ENCODE results near the gene SLC14A1.

SLC14A1 gene

DNA sequence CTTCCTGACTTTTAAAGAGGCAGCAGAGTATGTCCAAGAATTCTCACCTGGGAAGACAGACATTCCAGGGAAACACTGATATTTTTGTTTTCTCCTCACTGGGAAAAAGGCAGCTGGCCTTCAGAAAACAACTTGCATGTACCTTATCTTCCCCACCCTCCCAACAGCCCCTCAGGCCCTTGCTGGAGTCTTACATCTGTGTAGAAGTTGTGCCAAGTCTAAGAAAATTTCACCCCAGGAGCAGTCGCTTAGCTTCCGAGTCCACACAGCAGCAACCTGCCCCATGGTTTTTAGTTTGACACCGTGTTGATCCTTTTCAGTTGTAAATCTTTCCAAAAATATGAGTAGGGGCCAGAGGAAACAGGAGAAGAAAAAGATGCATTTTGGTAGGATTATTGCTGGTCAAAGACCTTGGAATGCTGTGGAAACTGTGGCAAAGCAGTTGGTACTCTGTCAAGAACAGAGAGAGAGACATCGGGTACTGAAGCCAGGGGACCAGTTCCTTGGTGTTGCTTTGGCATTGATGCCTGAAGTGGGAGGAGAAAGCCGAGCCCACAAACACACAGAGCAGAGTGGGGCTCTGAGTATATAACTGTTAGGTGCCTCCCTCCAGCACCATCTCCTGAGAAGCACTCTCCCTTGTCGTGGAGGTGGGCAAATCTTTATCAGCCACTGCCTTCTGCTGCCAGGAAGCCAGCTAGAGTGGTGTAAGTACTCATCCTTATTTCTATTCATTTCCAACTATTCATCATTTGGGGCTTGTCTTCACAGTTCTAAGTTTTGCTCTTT lies at the start of gene SLC14A1:
Gene SLC14A1 (plus strand): TSS at position 615 of the 789 bp plus-strand sequence. CDS start 6,140 bp downstream, outside the sequence.
- TF ChIP-seq, protein P1, sequence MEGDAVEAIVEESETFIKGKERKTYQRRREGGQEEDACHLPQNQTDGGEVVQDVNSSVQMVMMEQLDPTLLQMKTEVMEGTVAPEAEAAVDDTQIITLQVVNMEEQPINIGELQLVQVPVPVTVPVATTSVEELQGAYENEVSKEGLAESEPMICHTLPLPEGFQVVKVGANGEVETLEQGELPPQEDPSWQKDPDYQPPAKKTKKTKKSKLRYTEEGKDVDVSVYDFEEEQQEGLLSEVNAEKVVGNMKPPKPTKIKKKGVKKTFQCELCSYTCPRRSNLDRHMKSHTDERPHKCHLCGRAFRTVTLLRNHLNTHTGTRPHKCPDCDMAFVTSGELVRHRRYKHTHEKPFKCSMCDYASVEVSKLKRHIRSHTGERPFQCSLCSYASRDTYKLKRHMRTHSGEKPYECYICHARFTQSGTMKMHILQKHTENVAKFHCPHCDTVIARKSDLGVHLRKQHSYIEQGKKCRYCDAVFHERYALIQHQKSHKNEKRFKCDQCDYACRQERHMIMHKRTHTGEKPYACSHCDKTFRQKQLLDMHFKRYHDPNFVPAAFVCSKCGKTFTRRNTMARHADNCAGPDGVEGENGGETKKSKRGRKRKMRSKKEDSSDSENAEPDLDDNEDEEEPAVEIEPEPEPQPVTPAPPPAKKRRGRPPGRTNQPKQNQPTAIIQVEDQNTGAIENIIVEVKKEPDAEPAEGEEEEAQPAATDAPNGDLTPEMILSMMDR (IDR thresholded peaks at IDR 0.05; ENCODE audit: extremely low read depth, missing control alignments): no peak
- no peak for DNase-seq (ENCODE audit: low spot score)

DNA sequence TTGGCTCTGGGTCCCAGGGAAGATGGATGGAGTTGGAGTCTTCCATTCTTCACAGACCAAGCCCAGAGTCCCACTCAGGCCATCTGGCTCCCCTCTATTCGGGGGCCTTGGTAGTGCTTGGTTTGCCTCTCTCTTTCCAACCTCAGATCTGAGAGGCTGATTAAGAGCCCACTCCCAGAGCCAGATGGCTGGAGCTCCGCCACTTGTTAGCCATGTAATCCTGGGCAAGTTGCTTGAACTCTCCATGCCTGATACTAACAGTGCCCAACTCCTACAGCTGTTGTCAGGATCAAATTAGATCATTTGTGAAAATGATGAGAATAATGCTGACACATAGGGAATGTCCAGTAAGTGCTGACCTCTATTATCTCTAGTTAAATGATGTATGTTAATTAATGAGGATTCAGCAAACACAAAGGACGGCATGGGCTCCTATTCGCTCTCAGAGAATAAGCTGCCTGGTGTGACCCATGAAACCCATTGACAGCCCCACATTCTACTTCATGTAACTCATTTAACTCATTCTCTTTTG lies 46.6 kb upstream of the SLC14A1 start:
- no peak for DNase-seq (ENCODE audit: low spot score)
- TF ChIP-seq, protein P1 (IDR thresholded peaks at IDR 0.05; ENCODE audit: extremely low read depth, missing control alignments): no peak

DNA sequence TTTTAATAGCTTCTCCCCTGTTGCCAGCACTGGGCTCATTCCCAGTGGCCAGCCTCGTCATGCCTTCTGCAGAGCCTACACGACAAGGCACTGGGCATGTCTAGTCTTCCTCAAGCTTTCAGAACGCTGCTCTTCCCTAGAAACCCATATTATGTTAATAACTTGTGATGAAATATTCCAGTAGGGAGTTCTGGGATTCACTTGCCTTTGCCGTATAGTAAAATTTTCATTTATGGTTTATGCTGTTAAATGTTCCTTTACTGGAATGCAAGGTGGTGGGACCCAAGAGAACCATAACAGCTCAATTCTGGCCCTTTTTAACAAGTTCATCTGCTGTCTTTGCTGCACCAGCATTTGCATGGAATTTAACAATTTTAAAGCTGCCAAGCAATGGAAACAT lies 45.5 kb upstream of the SLC14A1 start:
- TF ChIP-seq, protein P1 (IDR thresholded peaks at IDR 0.05; ENCODE audit: extremely low read depth, missing control alignments): no peak
- DNase-seq (ENCODE audit: low spot score): no peak

DNA sequence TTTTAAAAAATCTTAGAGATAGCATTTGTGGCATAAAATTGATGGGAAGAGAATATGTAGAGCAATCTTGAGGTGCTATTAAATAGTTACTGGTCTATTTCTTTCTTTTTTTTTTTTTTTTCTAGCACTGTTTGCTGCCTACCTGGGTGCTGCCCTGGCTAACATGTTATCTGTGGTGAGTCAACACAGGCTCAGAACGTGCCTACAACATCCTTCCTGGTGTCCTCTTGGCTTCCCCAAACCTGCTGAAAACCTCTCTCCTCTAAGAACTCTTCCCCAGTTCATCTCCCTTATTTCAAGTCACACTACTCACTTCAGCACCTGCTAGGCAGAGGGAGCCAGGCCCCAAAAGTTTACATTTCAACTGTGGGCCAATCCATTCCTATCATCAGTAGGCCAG lies 45.1 kb upstream of the SLC14A1 start:
- DNase-seq (ENCODE audit: low spot score): no peak
- TF ChIP-seq, protein P1 (IDR thresholded peaks at IDR 0.05; ENCODE audit: extremely low read depth, missing control alignments): no peak

DNA sequence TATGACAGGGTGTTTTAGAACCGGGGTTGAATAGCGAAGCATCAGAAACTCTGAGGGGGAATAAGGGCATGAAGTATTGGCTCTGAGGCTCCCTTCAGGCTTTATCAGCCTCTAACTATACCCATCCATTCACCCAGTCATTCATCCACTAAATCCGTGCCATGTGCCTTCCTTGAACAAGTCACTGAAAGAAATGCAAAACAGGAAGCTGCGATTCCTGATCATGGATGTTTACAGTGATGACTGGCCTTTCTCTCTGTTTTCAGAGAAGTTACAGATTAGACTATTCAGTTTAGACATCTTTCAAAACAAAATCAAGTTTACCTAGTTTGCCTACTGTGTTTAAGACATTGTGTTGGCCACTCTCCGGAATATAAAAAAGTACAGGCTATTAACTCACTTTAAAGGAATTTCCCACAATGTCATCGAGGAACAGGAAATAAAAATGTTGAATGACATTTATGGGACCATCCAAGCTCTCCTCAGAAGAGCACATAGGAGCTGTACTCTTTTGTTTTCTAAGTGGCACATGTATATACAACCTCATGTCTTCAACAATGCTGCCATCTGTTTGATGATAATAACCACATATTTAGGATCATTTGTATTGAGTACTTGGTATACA lies 43.8 kb upstream of the SLC14A1 start:
- DNase-seq (ENCODE audit: low spot score): no peak
- TF ChIP-seq, protein P1 (IDR thresholded peaks at IDR 0.05; ENCODE audit: extremely low read depth, missing control alignments): no peak

DNA sequence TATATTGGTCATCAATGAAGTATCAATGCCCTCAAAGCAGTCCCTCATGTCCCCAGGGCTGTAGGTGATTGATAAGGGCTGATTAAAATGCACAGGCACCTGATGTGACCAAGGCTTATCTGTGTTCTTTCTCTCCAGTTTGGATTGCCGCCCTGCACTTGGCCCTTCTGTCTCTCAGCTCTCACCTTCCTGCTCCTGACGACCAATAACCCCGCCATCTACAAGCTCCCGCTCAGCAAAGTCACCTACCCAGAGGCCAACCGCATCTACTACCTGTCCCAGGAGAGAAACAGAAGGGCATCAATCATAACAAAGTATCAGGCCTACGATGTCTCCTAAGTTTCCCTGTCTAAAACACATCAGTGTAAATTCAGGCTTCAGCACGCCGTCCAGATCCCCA lies 41.8 kb upstream of the SLC14A1 start:
- DNase-seq (ENCODE audit: low spot score): no peak
- TF ChIP-seq, protein P1 (IDR thresholded peaks at IDR 0.05; ENCODE audit: extremely low read depth, missing control alignments): no peak

All from GM20000 (cell line).